Activated T-helper 1 cell treated with Interleukin-2 at 50 U/mL for 16 hours (primary cell): Measurements from ENCODE around the gene FOXQ1.
"Not testable (repeated sequence)": the region's sequence is repeated elsewhere in the genome, so short reads cannot be mapped to it uniquely, and the experiment has no call there.

Source experiments
- DNase-seq: peaks from one replicate; pipeline ENCODE4 v3.0.0-alpha.2; 2020; ENCODE audit warnings: low read depth

FOXQ1 gene

DNA sequence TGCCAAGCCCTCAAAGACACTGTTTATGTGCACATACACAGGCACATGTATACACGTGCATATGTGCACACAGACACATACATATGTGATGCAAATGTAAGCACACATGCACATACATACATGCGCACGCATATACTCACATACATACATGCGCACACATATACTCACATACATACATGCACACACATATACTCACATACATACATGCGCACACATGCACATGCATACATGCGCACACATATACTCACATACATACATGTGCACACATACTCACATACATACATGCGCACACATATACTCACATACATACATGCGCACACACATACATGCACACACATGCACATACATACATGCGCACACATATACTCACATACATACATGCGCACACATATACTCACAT is 20.5 kb upstream of the FOXQ1 start:
- no peak for DNase-seq

DNA sequence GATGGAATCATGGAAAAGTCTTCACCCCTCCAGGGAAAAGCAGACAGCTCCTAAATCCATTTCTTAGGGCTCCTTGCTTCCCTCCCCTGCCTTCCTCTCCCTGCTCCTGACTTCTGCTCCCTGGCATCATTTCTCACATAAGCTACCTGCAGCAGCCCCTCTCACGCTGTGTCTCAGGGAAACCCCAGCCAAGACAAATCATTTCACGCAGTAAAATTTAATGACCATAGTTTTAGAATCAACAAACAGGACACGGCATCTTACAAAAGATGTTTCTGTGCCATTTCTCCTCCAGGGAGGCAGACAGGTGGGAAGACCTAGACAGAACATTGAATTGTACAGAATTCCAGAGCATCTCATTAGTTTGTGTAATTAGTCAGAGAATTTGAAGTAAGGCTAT is 16.5 kb upstream of the FOXQ1 start:
- no peak for DNase-seq

DNA sequence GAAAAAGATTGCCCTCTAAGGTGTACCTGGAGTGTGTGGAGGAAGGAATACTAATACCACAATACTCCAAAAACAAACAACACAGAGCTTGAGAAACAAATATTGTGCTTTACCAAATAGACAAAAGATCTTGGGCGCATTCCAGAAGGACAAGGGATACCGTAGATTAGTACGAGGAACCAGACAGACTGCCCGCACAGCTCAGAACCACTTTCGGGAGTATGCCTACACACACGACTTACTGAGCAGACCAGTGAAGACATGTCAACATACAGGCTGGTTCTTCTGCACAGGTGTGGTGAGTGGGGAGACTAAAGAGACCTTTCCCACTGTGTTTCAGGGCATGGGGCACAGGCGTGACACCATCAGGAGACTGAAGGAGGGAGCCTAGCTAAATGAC is 15.8 kb upstream of the FOXQ1 start:
- no peak for DNase-seq

DNA sequence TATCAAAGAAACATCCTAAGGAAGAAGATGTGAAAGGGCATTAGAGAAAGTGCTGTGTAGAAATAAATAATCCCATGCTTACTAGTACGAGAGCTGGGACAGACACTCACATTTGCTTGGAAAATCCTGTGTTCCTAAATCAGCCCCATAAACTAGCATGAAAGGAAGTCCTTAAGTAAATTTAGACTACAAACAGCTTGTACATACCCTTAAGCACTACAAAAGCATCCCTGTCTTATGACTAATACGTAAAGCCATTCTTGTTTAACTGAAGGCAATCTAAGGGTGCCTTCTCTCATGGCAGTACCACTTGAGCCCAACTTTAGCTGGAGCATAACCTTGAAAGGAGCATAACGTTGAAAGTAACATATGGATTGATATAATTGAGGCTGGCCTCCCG is 15.4 kb upstream of the FOXQ1 start:
- no peak for DNase-seq

DNA sequence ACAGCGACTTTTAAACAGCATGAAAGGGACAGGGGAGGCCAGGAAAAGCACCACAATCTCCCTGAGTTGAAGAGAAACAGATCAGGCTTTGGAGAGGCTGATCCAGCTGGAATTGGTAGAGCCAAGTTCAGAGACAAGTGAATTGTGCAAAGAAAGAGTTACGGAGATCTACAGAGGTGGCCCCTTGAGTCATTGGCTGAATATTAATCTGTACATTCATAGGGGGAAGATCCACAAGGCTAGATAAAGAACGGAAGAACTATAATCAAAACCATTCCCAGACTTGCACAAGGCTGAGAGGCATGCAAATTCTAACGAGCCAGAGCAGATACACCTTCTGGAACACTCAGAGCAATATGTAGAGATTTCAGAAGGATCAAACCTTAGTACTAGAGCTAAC is 14.2 kb upstream of the FOXQ1 start:
- no peak for DNase-seq

DNA sequence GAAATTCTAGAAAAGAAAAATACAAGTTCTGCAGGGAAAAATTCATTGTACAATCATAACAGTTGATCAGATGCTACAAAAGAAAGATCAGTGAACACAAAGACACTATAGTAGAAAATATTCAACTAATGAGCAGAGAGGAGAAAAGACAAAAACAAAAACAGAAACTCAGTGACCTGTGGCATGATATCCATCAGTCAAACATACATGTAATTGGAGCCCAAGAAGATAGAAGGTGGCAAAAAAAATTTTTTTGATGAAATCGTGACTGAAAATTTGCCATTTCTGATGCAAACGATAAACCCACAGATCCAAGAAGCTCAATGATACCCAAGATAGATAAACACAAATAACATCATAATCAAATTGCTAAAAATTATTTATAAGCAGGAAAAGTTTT is 13.1 kb upstream of the FOXQ1 start:
- DNase-seq: no peak

DNA sequence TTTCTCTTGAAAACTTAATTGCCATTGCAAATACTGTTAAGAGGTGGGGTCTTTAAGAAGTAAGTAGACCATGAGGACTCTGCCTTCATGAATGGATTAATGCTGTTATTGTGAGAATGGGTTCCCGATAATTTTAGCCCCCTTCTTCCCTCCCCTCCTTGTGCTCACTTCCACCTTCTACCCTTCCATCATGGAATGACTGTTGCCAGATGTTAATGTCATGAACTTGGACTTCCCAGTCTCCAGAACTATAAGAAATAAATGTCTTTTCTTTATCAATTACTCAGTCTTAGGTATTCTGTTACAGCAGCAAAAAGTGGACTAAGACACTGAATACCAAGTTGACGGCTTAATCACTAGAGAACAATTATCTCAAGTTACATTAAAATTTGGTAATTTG is 5.8 kb upstream of the FOXQ1 start:
- no peak for DNase-seq

DNA sequence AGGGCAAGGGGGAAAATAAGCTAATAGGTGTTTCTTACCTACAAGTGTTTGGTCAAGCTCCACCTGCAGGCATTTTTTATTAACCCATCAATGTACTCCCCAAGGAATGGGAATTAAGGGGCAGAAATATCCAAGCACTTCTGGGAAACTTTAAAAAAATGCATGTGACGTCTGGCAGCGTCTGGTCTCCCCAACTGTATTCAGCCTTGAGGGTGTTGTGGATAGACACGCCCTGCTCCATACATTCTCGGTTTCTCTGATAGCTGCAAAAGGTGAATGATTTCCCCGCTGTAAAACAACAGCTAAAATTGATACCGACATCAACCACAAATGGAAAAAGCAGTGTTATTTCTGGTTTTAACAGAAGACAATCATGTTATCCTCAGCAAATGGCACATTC is 2.5 kb upstream of the FOXQ1 start:
- DNase-seq: no peak

DNA sequence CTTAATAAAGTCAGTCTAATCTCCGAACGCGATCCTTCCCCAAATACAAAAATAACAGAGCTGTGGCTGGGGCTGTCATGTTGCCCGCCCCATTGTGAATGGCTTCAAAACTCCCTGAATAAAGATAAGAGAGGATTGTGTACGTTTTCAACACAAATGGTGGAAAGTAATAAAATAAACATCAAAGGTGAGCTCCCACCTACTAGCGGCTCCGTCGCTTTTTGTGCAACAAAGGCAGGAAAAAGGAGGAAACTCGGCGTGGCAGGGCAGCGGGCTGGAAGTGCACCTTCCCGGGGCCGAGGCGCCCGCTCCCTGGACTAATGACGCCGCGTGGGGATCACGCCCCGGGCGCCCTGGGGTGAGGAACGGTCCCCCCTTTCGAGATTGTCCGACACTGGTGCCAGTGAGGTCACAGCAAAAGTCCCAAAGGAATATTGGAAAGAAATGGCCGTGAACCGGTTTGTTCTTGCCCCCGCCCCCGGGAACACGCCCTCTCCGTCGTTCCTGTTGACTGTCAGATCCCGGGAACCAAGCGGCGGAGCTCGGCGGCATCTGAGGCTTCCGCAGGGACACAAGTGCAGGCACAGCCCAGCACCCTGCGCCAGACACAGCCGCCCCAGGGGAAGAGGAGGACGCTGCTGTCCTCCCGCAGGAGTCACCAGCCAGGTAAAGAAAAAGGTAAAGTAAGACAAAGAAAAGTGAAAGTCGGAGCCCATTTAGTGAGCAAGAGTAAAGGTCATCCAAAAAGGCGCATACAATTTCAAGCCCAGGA is 1.1 kb upstream of the FOXQ1 start:
- DNase-seq: no peak

DNA sequence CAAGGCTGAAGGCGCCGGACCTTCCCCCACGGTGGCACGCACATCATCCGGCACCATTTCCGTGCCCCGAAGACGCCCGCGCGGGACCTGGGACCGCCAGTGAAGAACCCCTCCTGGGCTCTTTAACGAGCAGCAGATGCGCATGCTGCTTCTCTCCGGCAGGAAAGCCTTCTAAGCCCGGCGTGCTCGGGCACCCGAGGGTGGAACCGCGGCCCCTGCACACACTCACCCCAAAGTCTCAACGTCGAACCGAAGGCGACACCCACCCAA is 240 bp downstream of the FOXQ1 start:
- DNase-seq: no peak

DNA sequence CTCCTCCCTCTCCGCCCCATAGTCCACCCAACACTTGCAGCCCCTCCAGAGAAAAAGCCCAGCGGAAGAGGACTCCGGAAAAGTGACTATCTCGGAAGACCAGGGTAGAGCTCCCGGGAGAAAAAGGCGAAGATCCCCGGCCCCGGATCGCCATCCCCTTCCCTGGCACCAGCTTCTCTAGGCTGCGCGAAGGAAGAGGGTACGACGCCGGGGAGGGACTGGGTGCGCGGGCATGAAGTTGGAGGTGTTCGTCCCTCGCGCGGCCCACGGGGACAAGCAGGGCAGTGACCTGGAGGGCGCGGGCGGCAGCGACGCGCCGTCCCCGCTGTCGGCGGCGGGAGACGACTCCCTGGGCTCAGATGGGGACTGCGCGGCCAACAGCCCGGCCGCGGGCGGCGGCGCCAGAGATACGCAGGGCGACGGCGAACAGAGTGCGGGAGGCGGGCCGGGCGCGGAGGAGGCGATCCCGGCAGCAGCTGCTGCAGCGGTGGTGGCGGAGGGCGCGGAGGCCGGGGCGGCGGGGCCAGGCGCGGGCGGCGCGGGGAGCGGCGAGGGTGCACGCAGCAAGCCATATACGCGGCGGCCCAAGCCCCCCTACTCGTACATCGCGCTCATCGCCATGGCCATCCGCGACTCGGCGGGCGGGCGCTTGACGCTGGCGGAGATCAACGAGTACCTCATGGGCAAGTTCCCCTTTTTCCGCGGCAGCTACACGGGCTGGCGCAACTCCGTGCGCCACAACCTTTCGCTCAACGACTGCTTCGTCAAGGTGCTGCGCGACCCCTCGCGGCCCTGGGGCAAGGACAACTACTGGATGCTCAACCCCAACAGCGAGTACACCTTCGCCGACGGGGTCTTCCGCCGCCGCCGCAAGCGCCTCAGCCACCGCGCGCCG is 822 bp downstream of the FOXQ1 start:
- no peak for DNase-seq

DNA sequence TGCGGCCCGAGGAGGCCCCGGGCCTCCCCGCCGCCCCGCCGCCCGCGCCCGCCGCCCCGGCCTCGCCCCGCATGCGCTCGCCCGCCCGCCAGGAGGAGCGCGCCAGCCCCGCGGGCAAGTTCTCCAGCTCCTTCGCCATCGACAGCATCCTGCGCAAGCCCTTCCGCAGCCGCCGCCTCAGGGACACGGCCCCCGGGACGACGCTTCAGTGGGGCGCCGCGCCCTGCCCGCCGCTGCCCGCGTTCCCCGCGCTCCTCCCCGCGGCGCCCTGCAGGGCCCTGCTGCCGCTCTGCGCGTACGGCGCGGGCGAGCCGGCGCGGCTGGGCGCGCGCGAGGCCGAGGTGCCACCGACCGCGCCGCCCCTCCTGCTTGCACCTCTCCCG is 1.5 kb downstream of the FOXQ1 start:
- no peak for DNase-seq

DNA sequence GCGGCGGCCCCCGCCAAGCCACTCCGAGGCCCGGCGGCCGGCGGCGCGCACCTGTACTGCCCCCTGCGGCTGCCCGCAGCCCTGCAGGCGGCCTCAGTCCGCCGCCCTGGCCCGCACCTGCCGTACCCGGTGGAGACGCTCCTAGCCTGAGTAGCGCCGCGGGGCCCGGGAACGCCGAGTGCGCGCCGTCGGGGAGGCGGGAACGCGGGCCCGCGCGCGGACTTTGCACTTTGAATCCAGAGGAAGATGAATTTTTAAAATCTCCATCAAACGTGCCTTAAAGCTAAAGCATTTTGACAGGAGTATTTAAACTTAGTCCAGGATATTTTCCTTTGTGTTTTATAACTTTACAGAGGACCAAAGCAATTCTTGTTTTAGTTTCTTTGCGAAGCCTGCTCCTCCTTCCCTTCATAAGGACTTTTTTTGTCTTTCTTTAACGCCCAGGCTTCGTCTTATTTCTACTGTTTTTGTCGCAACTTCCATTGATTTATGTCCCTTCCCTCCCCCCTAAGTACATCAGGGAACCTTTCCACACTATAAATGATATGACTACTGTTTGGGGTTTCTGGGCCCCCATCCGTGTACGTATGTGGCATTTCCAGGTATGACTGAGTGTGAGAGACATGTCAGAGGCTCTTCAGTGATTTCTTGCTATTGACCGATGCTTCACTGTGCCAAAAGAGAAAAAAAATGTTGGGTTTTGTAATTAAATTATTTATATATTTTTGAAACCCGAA is 2.0 kb downstream of the FOXQ1 start:
- DNase-seq: no peak

DNA sequence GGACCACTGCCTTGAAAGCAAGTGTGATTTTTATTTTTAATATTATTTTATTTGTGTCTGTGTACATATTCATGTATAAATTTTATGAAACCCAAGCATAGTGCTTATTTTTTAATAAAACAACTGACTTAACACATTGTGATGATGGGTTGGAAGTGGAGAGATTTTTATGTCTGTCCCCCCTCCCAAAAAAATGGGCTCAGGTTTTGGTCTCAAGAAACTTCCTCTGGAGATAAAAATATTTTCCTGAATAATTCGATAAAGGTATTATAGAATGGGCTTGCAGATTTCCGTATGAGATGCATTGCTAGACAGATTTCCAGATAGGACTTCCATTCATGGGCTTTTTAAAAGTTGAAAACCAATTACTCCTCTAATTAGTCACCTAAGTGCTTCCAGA is 2.7 kb downstream of the FOXQ1 start:
- DNase-seq: no peak

DNA sequence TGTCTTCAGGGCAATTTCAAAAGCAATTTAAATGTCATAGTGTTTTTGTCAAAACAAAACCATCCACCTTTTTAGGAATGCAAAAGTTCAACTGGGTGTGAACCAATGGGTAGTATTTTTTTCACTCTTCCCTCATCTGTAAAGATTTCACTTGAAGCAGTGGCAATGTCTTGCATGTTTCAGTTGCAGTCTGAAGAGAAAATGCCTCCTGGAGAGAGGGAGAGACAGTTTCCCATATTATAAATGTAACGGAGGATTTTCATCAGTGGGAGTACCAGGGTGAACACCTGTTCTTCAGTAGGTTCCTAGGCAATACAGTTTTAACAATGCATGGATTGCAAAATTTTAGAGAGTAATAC is 3.3 kb downstream of the FOXQ1 start:
- no peak for DNase-seq

DNA sequence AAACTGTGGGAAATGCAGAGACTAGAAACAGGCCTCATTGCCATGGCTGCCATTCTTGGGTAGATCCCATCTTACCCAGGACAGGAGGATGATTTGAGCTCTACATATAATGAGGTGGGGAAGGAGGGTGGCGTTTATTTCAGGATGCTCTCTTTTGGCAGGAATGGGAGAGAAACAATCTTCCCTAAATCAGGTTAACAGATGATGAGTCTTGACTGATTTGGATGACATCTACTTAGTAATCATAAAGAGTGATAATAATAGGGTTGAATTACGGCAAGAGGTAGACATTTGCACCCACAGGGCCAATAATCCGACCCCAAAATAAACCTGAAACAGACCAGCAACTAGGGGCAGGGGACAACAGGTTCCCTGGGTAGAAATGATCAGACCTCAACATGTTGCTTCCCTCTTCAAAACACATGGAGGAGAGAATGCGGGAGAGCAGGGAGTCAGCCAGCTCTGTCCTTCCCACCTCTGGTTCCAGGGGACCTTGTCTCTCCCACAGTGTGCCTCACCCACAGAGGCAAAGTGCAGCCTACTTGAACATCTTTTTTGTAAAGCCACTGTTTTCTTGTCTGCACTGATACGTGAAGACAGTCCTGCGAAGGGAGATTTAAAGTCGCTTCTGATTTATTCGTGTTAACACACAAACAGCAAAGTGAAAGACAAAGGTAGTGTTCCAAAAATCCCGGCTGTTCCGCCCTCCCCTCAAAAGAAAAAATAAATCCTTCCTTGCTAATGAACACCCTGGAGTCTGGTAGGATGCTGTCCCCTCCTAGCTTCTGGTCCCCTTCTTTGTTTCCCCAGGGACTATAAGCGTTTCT is 3.9 kb downstream of the FOXQ1 start:
- DNase-seq: no peak

DNA sequence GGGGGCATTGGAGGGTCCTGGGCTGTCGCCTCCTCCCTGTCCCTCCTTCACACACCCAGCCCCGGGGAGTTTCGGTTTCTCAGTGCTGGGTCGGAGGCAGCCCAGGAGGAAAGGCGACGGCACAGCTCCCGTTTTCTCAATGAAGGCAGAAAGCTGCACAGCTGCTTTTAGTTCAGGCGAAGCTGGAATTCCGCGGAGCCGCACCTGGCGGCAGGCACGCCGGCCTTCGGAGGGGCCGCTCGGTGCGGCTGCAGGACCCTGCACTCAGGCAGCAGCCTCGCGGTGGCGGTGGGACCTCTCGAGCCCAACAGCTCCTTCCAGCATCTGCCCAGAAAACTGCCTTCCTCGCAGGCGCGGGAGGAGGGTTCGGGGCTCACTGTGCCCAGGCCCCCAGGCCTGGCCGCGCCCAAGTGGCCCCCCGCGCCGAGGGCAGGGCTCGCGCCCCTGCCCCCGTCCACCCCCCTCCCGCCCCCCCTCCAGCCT is 4.6 kb downstream of the FOXQ1 start:
- DNase-seq: no peak

DNA sequence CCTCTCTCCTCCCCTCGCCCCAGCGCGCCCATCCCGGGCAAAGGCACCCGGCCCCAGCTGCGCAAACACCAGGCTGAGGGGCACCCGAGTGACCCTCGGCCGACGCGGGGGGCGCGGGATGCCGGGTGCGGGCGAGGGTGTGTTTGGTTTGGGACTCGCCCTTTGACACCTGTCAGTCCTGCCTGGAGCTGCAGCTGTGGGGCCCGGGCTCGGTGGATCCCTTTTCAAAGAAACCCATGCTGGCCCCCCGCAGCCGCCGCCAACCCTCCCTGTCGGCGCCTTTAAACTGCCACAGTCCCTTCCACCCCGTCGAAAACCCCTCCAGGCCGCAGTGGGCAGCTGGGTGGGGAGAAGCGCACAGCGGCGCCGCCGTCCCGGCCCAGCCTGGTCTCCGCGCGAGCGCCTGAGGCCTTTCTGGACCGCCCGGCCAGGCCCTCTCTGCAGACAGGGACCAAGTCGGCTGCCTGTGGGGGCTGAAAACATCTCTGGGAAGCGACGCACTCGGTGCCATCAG is 5.5 kb downstream of the FOXQ1 start:
- DNase-seq: no peak

DNA sequence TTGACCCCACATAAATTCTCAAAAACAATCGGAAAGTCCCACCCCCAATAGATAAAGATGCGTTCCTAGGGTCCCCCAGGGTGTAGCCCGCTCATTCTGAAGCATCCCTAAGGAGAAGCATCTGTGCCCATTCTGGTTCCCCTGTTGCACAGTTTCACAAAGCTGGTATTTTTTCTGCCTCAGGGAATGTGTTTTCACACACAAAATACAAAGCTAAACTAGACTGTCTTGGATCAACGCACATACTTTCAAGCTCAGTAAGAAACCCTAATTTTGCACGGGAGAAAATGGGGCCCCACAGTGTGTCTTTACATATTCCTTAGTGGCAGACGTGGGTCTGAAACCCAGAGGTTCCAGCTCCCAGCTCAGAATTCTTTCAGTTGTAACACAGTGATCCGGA is 6.1 kb downstream of the FOXQ1 start:
- no peak for DNase-seq

DNA sequence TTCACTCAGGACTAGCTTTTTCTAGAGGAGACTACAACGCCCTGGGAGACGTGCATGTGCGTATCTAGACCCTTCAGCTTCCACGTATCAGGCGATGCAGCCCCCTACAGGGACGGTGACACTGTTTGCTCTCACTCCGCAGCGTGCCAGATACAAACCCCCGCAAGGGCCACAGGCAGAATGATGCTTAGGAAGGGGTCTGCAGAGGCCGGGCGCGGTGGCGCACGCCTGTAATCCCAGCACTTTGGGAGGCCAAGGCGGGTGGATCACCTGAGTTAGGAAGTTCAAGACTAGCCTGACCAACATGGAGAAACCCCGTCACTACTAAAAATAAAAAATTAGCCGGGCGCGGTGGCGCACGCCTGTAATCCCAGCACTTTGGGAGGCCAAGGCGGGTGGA is 6.7 kb downstream of the FOXQ1 start:
- not testable (repeated sequence) for DNase-seq

DNA sequence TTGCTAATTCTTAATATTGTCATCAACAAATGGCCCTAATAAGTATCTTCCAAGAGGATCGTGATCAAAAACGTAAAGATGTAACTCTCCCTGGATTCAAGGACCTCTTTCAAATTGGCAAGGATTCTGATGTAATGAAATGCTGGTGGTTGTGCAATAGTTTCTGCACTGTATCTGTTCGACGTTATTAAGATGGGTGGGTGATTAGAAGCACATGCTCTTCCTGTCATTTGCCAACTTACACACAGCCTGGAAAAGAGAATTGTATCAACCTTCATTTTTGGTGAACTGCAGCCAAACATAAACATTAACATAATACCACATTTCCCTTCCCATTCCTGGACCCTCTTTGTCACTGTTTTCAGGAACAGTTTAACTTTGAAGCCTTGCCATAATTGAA is 9.8 kb downstream of the FOXQ1 start:
- no peak for DNase-seq

DNA sequence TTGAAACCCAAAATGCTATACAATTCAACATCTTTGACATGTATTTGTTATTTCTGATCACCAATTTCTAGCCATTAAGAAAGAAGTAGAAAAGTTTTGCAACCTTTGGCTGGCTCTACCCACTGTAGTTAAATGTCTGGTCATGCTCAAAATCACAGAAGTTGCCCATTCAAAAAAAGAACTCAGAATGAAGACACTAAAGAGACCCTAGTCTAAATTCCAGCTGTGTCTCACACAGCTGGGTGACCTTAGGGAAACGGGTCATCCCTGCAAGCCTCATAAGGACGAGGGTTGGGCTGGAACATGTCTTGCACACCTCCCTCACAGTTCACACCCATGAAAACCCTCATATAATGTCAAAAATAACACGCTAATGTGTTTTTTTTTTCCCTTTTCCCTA is 10.3 kb downstream of the FOXQ1 start:
- no peak for DNase-seq
